Kidney (tissue), 14 donors: ENCODE measurements around the gene WDR31. TPM values are rescaled to one million over a fixed set of nuclear protein-coding genes. Genes with fewer than 3 reads are reported as not detected.
"Not testable (repeated sequence)": the region's sequence is repeated elsewhere in the genome, so short reads cannot be mapped to it uniquely, and the experiment has no call there.

ENCODE experiments used
- DNase-seq, 5 donors: peaks; one replicate each; pipeline ENCODE4 v3.0.0-alpha.2; 2013 to 2020
- FAIRE-seq: peaks from 2 replicates; lab custom pipeline; 2012; peaks lifted over from hg19 to GRCh38; lab: Jason Lieb, UNC
- H3K27ac ChIP-seq, 2 donors: one replicate each; pipeline ENCODE4 v1.7.0; 2013; ENCODE audit warnings: low read depth in 2 of 2, low read length in 2 of 2, inconsistent platforms in 1 of 2
- H3K27me3 ChIP-seq: one replicate; pipeline ENCODE4 v1.7.1; 2013; ENCODE audit warnings: low read length, inconsistent platforms; ENCODE audit not compliant: control insufficient read depth, insufficient read depth
- H3K36me3 ChIP-seq, 3 donors: one replicate each; pipeline versions ENCODE4 v1.7.0 to v1.7.1; 2013; ENCODE audit warnings: low read length in 3 of 3, control low read depth in 1 of 3, inconsistent platforms in 1 of 3; ENCODE audit not compliant: insufficient read depth in 3 of 3, control insufficient read depth in 2 of 3
- H3K4me1 ChIP-seq, 3 donors: one replicate each; pipeline versions ENCODE4 v1.7.0 to v1.7.1; 2013; ENCODE audit warnings: low read length in 3 of 3, inconsistent platforms in 1 of 3, low read depth in 1 of 3; ENCODE audit not compliant: control insufficient read depth in 2 of 3, insufficient read depth in 2 of 3
- H3K4me3 ChIP-seq, 3 donors: one replicate each; pipeline versions ENCODE4 v1.7.0 to v1.8.1; 2013; ENCODE audit warnings: low read length in 3 of 3, control low read depth in 1 of 3, inconsistent platforms in 1 of 3
- H3K9ac ChIP-seq, 3 donors: one replicate each; pipeline versions ENCODE4 v1.7.0 to v1.7.1; 2013; ENCODE audit warnings: low read length in 3 of 3, control low read depth in 1 of 3, inconsistent platforms in 1 of 3
- H3K9me3 ChIP-seq, 3 donors: one replicate each; pipeline versions ENCODE4 v1.7.0 to v1.7.1; 2013; ENCODE audit warnings: low read length in 3 of 3, control low read depth in 1 of 3, inconsistent platforms in 1 of 3; ENCODE audit not compliant: control insufficient read depth in 2 of 3, insufficient read depth in 1 of 3
- intact Hi-C: fragments of 100-400 bp; cut with DNase I; formaldehyde crosslinking; loops from one replicate; pipeline ENCODE4 v1.11.1; 2022
- polyA plus RNA-seq: library from polyadenylated mRNA; stranded (reverse); fragments of 350-450 nt; fragmentation: Illumina TruSeq; extraction: RNeasy Lipid Tissue Mini Kit (QIAGEN cat#74804); gene quantifications from one replicate; pipeline ENCODE4 v1.2.3, GENCODE V29; 2014; ENCODE audit warnings: low read depth, low replicate concordance; ENCODE audit not compliant: insufficient read depth
- total RNA-seq: library from RNA; stranded (reverse); fragmentation: NEBNext Ultra II Directional; extraction: Animal tissue kit (Norgen Biotek cat#: 25700); gene quantifications from one replicate; pipeline ENCODE4 v1.2.1, GENCODE V29; 2021
- TF ChIP-seq, protein P1 (sequence below): IDR thresholded peaks from 3 replicates; pipeline ENCODE4 v1.5.1; 2012; ENCODE audit warnings: mild to moderate bottlenecking, moderate library complexity, borderline replicate concordance; ENCODE audit not compliant: insufficient read depth; ENCODE audit errors: extremely low read depth
- donor health status: control.
- donor health status: control.
- donor health status: control.
- donor health status: control.
- donor health status: control.
- donor health status: DM: yes; HTN: yes; CAD: no.
- donor health status: Normal renal cell carcinoma (clear cell type).

WDR31 gene
- total and polyA plus RNA-seq, 2 donors from 2014 or later: 3.1 to 8.7 TPM

- H3K9me3 ChIP-seq: no peaks in the 10 kb centered on the region
- H3K27ac ChIP-seq: no peak overlapping the region
- DNase-seq: peak in 4 of 5 donors; percentile 45 to 70 (median 47)
- FAIRE-seq: no peak
- intact Hi-C loops: no loop called here
- no peaks in the 10 kb centered on the region for H3K27me3 ChIP-seq
- peaks cover 0 to 2% (median 0%) of the 10 kb centered on the region in 3 donors for H3K4me1 ChIP-seq
- H3K9ac ChIP-seq: no peak overlapping the region
- TF ChIP-seq, protein P1, sequence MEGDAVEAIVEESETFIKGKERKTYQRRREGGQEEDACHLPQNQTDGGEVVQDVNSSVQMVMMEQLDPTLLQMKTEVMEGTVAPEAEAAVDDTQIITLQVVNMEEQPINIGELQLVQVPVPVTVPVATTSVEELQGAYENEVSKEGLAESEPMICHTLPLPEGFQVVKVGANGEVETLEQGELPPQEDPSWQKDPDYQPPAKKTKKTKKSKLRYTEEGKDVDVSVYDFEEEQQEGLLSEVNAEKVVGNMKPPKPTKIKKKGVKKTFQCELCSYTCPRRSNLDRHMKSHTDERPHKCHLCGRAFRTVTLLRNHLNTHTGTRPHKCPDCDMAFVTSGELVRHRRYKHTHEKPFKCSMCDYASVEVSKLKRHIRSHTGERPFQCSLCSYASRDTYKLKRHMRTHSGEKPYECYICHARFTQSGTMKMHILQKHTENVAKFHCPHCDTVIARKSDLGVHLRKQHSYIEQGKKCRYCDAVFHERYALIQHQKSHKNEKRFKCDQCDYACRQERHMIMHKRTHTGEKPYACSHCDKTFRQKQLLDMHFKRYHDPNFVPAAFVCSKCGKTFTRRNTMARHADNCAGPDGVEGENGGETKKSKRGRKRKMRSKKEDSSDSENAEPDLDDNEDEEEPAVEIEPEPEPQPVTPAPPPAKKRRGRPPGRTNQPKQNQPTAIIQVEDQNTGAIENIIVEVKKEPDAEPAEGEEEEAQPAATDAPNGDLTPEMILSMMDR: no peak
- H3K36me3 ChIP-seq: no peaks in the 10 kb centered on the region
- H3K4me3 ChIP-seq: no peak overlapping the region
These were observed 40.9 kb downstream of the WDR31 start for GRCh38 chr9:113298924-113299770.

- DNase-seq (no peak), FAIRE-seq (no peak)
- Histone ChIP-seq H3K9me3 (no peaks in the 10 kb centered on the region), H3K4me1 (peaks cover 0 to 2% (median 0%) of the 10 kb centered on the region in 3 donors), H3K4me3 (no peak overlapping the region), H3K36me3 (no peaks in the 10 kb centered on the region), H3K9ac (no peak overlapping the region), H3K27ac (no peak overlapping the region), H3K27me3 (no peaks in the 10 kb centered on the region)
- intact Hi-C loops: no loop called here
- TF ChIP-seq, protein P1: no peak
These were observed 41.8 kb downstream of the WDR31 start for GRCh38 chr9:113298311-113298710.

GRCh38 chr9:113296796-113297558 is 43.1 kb downstream of the WDR31 start:
- no peaks in the 10 kb centered on the region for H3K27me3 ChIP-seq
- intact Hi-C loops: no loop called here
- H3K36me3 ChIP-seq: peaks cover 0 to 7% (median 3%) of the 10 kb centered on the region in 3 donors
- H3K27ac ChIP-seq: no peak overlapping the region
- H3K9ac ChIP-seq: no peak overlapping the region
- TF ChIP-seq, protein P1: no peak
- no peak for FAIRE-seq
- no peak overlapping the region for H3K4me3 ChIP-seq
- H3K4me1 ChIP-seq: no peaks in the 10 kb centered on the region
- no peaks in the 10 kb centered on the region for H3K9me3 ChIP-seq
- no peak for DNase-seq

DNA sequence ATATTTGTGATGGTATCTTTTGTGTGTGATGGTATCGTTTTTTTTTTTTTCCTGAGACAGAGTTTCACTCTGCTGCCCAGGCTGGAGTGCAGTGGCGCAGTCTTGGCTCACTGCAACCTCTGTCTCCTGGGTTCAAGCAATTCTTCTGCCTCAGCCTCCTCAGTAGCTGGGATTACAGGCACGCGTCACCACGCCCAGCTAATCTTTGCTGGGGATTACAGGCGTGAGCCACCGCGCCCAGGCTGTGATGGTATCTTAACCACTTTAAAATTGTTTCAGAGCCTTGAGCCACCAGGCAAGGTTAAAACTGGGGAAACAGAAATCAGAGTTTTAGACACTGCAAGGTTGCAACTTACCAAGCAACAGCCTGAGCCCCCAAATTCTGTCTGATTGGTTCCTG is 43.8 kb downstream of the WDR31 start:
- intact Hi-C loops, FAIRE-seq, H3K4me3 ChIP-seq, H3K4me1 ChIP-seq, H3K27me3 ChIP-seq, H3K27ac ChIP-seq, H3K9ac ChIP-seq, H3K9me3 ChIP-seq, DNase-seq: not testable (repeated sequence)
- peaks cover 0 to 13% (median 7%) of the 10 kb centered on the region in 3 donors for H3K36me3 ChIP-seq
